Measurements from ENCODE around the gene CDC42EP1.
"Not testable (repeated sequence)": the region's sequence is repeated elsewhere in the genome, so short reads cannot be mapped to it uniquely, and the experiment has no call there.

Gene CDC42EP1

GRCh38 chr22:37559901-37560607 is at the start of gene CDC42EP1:
TSS of gene CDC42EP1 (plus strand) at chr22:37560480. CDS start at chr22:37566350, 5,870 bp downstream.
- DNase-seq (ENCODE audit: low read depth in 2 of 2) = no peak

- DNase-seq (ENCODE audit: low read depth in 2 of 2) = no peak
These were observed 48.7 kb upstream of the CDC42EP1 start for GRCh38 chr22:37511395-37512104.

GRCh38 chr22:37514526-37515051 is 45.7 kb upstream of the CDC42EP1 start:
- DNase-seq (ENCODE audit: low read depth in 2 of 2) = no peak

GRCh38 chr22:37515901-37516300 is 44.4 kb upstream of the CDC42EP1 start:
- DNase-seq (ENCODE audit: low read depth in 2 of 2) = no peak

GRCh38 chr22:37516456-37516855 is 43.8 kb upstream of the CDC42EP1 start:
- no peak for DNase-seq (ENCODE audit: low read depth in 2 of 2)

GRCh38 chr22:37517826-37518450 is 42.3 kb upstream of the CDC42EP1 start:
- no peak for DNase-seq (ENCODE audit: low read depth in 2 of 2)

GRCh38 chr22:37518509-37519267 is 41.6 kb upstream of the CDC42EP1 start:
- no peak for DNase-seq (ENCODE audit: low read depth in 2 of 2)

GRCh38 chr22:37519268-37520195 is 40.7 kb upstream of the CDC42EP1 start, which contains the start of gene CARD10:
TSS of gene CARD10 (minus strand) at chr22:37519415. CDS start at chr22:37519200, 215 bp downstream.
- no peak for DNase-seq (ENCODE audit: low read depth in 2 of 2)

- no peak for DNase-seq (ENCODE audit: low read depth in 2 of 2)
These were observed 39.5 kb upstream of the CDC42EP1 start for GRCh38 chr22:37520776-37521191.

- DNase-seq (ENCODE audit: low read depth in 2 of 2) = no peak
These were observed 39.0 kb upstream of the CDC42EP1 start for GRCh38 chr22:37521236-37521739.

GRCh38 chr22:37522482-37522881 is 37.8 kb upstream of the CDC42EP1 start:
- DNase-seq (ENCODE audit: low read depth in 2 of 2) = no peak

- DNase-seq (ENCODE audit: low read depth in 2 of 2) = no peak
These were observed 35.1 kb upstream of the CDC42EP1 start for GRCh38 chr22:37525073-37525745.

- no peak for DNase-seq (ENCODE audit: low read depth in 2 of 2)
These were observed 34.4 kb upstream of the CDC42EP1 start for GRCh38 chr22:37525746-37526350.

GRCh38 chr22:37526376-37526775 is 33.9 kb upstream of the CDC42EP1 start:
- no peak for DNase-seq (ENCODE audit: low read depth in 2 of 2)

- not testable (repeated sequence) for DNase-seq (ENCODE audit: low read depth in 2 of 2)
These were observed 33.1 kb upstream of the CDC42EP1 start for GRCh38 chr22:37527081-37527752.

- not testable (repeated sequence) for DNase-seq (ENCODE audit: low read depth in 2 of 2)
These were observed 32.3 kb upstream of the CDC42EP1 start for GRCh38 chr22:37527952-37528351.

GRCh38 chr22:37529652-37530345 is 30.5 kb upstream of the CDC42EP1 start:
- no peak for DNase-seq (ENCODE audit: low read depth in 2 of 2)

GRCh38 chr22:37533995-37534394 is 26.3 kb upstream of the CDC42EP1 start:
- DNase-seq (ENCODE audit: low read depth in 2 of 2) = no peak

Measured in stimulated activated CD8-positive, alpha-beta memory T cell treated with anti-CD3 and anti-CD28 coated beads, Interleukin-15, amount 100 ng/mL, for 4 hours (primary cell).